ENCODE results near the gene LENG8.
A peak's percentile ranks its signal among the peaks of the same experiment; 100 is the strongest.

Gene LENG8

DNA sequence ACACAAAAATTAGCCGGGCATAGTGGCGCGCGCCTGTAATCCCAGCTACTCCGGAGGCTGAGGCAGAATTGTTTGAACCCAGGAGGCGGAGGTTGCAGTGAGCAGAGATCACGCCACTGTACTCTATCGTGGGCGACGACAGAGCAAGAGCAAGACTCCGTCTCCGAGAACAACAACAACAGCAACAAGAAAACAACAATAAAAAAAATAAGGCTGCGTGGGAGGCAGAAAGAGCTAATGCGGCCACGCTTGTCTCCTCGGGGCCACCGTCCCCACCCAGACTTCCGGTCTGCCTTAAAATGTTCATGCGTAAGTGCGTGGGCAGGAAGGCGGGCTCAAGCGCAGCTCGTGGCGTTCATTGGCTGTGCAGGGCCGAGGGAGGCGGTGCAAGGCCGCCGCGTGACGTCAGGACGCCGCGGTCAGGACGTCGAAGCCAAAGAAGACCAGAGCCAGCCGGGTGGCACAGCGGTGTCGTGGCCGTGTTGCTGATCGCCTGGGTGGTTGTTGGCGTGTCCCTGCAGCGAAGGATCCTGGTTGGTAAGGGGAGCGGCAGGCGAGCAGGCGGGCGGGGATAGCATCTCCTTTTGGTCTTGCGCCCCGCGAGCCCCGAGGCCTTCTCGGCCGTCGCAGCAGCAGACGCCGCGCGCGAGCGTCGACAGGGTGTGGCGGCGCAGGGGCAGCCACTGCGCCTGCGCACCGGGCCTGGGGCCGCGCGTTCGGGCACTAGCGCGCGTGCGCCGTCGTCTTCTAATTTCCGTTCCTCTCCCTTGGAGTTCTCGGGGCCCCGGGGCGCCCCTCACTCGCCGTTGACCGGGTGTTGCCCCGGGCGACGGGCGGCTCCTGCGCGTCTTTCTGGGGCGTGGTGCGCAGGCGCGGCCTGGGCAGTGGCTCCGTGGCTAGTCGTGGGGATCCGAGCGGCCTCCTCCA, at the start of gene LENG8:
TSS of gene LENG8 (plus strand) at position 426 of the 927 bp plus-strand sequence. CDS start 2,146 bp downstream, outside the sequence.
- Mint-ChIP-seq H3K4me3 (peak within 1 kb of the TSS; percentile 100), H3K27me3 (ENCODE audit: low read depth, poor library complexity) (peaks cover 7% of the 10 kb centered on the region), H3K36me3 (ENCODE audit: low read depth) (peaks cover 36% of the 10 kb centered on the region), H3K4me1 (peaks cover 37% of the 10 kb centered on the region), H3K27ac (peak within 1 kb of the TSS; percentile 100), H3K9me3 (no peaks in the 10 kb centered on the region)
- TF ChIP-seq, protein P1, sequence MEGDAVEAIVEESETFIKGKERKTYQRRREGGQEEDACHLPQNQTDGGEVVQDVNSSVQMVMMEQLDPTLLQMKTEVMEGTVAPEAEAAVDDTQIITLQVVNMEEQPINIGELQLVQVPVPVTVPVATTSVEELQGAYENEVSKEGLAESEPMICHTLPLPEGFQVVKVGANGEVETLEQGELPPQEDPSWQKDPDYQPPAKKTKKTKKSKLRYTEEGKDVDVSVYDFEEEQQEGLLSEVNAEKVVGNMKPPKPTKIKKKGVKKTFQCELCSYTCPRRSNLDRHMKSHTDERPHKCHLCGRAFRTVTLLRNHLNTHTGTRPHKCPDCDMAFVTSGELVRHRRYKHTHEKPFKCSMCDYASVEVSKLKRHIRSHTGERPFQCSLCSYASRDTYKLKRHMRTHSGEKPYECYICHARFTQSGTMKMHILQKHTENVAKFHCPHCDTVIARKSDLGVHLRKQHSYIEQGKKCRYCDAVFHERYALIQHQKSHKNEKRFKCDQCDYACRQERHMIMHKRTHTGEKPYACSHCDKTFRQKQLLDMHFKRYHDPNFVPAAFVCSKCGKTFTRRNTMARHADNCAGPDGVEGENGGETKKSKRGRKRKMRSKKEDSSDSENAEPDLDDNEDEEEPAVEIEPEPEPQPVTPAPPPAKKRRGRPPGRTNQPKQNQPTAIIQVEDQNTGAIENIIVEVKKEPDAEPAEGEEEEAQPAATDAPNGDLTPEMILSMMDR (IDR thresholded peaks at IDR 0.05), result no peak
- peak; percentile 91 for DNase-seq

- peaks cover 18% of the 10 kb centered on the region for H3K27me3 Mint-ChIP-seq (ENCODE audit: low read depth, poor library complexity)
- no peak for DNase-seq
- H3K4me1 Mint-ChIP-seq, result no peaks in the 10 kb centered on the region
- peaks cover 44% of the 10 kb centered on the region for H3K9me3 Mint-ChIP-seq
- H3K36me3 Mint-ChIP-seq (ENCODE audit: low read depth), result no peaks in the 10 kb centered on the region
- TF ChIP-seq, protein P1 (IDR thresholded peaks at IDR 0.05), result no peak
- H3K4me3 Mint-ChIP-seq, result no peak overlapping the region
- no peak overlapping the region for H3K27ac Mint-ChIP-seq
Observed at GRCh38 chr19:54400913-54401312, 48.1 kb upstream of the LENG8 start.

DNA sequence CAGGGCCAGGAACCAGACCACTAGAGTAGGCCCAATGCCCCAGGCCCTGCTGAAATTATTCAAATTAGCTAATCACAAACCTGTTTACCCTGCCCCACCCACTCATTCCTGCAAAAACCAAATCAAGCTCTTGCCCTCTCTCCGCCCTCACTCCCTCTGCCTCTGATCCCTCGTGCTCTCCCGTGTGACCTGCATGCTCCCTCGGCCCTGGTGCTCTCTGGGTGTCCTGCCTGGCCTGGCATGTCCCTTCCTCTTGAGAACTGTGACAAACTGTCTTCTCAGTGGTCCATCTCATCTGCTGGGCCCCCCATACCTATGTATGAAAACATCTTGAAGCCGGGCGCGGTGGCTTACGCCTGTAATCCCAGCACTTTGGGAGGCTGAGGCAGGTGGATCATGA, 45.9 kb upstream of the LENG8 start:
- Mint-ChIP-seq H3K36me3 (ENCODE audit: low read depth) (no peaks in the 10 kb centered on the region), H3K9me3 (peaks cover 56% of the 10 kb centered on the region), H3K4me1 (no peaks in the 10 kb centered on the region), H3K27ac (no peak overlapping the region), H3K27me3 (ENCODE audit: low read depth, poor library complexity) (peaks cover 12% of the 10 kb centered on the region), H3K4me3 (no peak overlapping the region)
- no peak for DNase-seq
- TF ChIP-seq, protein P1 (IDR thresholded peaks at IDR 0.05), result no peak

- Mint-ChIP-seq H3K27me3 (ENCODE audit: low read depth, poor library complexity) (peaks cover 14% of the 10 kb centered on the region), H3K27ac (no peak overlapping the region), H3K36me3 (ENCODE audit: low read depth) (no peaks in the 10 kb centered on the region), H3K9me3 (peaks cover 70% of the 10 kb centered on the region), H3K4me1 (no peaks in the 10 kb centered on the region), H3K4me3 (no peak overlapping the region)
- TF ChIP-seq, protein P1 (IDR thresholded peaks at IDR 0.05), result no peak
- no peak for DNase-seq
Observed at GRCh38 chr19:54405628-54406027, 43.4 kb upstream of the LENG8 start.

DNA sequence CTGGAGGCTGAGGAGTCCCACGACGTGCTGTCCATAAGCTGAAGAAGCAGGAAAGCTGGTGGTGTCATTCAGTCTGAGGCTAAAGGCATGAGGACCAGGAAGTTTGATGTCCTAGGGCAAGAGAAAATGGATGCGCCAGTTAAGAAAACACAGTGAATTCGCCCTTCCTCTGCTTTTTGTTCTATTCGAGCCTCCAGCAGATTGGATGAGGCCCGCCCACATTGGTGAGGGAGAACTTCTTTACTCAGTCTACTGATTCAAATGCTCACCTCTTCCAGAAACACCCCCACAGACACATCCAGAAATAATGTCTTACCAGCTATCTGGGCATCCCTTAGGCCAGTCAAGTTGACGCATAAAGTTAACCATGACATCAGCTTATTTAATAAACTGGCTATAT, 41.2 kb upstream of the LENG8 start:
- Mint-ChIP-seq H3K9me3 (peaks cover 73% of the 10 kb centered on the region), H3K4me3 (no peak overlapping the region), H3K27ac (no peak overlapping the region), H3K27me3 (ENCODE audit: low read depth, poor library complexity) (peaks cover 33% of the 10 kb centered on the region), H3K36me3 (ENCODE audit: low read depth) (no peaks in the 10 kb centered on the region), H3K4me1 (no peaks in the 10 kb centered on the region)
- no peak for DNase-seq
- TF ChIP-seq, protein P1 (IDR thresholded peaks at IDR 0.05), result no peak

Data from nephron progenitor cell (in vitro differentiated cells).